Colonic mucosa (tissue), 4 donors: ENCODE results near the gene THRB. TPM values are rescaled to one million over a fixed set of nuclear protein-coding genes. Genes with fewer than 3 reads are reported as not detected.

Experiments
- DNase-seq: peaks from one replicate; pipeline ENCODE4 v3.0.0-alpha.2; 2020
- H3K27ac ChIP-seq: fragments of 200-600 bp; one replicate; pipeline ENCODE4 v1.8.0; 2021
- H3K27me3 ChIP-seq: fragments of 200-600 bp; one replicate; pipeline ENCODE4 v1.8.0; 2021
- H3K36me3 ChIP-seq: fragments of 200-600 bp; one replicate; pipeline ENCODE4 v1.8.0; 2021
- H3K4me1 ChIP-seq: fragments of 200-600 bp; one replicate; pipeline ENCODE4 v1.8.0; 2021; ENCODE audit warnings: mild to moderate bottlenecking
- H3K4me3 ChIP-seq: fragments of 200-600 bp; one replicate; pipeline ENCODE4 v1.8.0; 2021
- H3K9ac ChIP-seq, 2 donors: one replicate each; pipeline ENCODE4 v1.7.0; 2013; ENCODE audit warnings: control low read depth in 2 of 2, low read depth in 2 of 2, low read length in 2 of 2
- H3K9me3 ChIP-seq: fragments of 200-600 bp; one replicate; pipeline ENCODE4 v1.8.0; 2021
- CTCF ChIP-seq: fragments of 200-600 bp; IDR thresholded peaks from one replicate; pipeline ENCODE4 v1.8.0; 2022; ENCODE audit warnings: antibody characterized with exemption, mild to moderate bottlenecking
- intact Hi-C: fragments of 100-400 bp; cut with DNase I; formaldehyde crosslinking; loops from one replicate; pipeline ENCODE4 v1.14.1; 2022
- total RNA-seq, 2 donors: library from RNA; stranded (reverse); fragmentation: NEBNext Ultra II Directional in 1 of 2; extraction: Animal tissue kit (Norgen Biotek cat#: 25700) in 1 of 2; gene quantifications; one replicate each; pipeline ENCODE4 v1.2.1, GENCODE V29; 2021
- donor health status: healthy.
- donor health status: DM: no; HTN: no; CAD: no.
- donor health status: DM: no; HTN: no; CAD: no.

Gene THRB
- total RNA-seq, 2 donors from 2014 or later, result 23.3 to 27.6 TPM

GRCh38 chr3:24407980-24408680 lies 86.5 kb downstream of the THRB start:
- intact Hi-C loops, result no loop called here

GRCh38 chr3:24406900-24407299 lies 87.8 kb downstream of the THRB start:
- no peak for TF ChIP-seq CTCF
- Histone ChIP-seq H3K4me3 (no peak overlapping the region), H3K9ac (no peak overlapping the region), H3K36me3 (no peaks in the 10 kb centered on the region), H3K27me3 (no peaks in the 10 kb centered on the region), H3K27ac (no peak overlapping the region), H3K9me3 (no peaks in the 10 kb centered on the region), H3K4me1 (peaks cover 2% of the 10 kb centered on the region)
- no peak for DNase-seq
- intact Hi-C loops, result no loop called here

More at GRCh38 chr3:24407980-24408680, 86.5 kb downstream of the THRB start:
- Histone ChIP-seq H3K9ac (no peak overlapping the region), H3K4me1 (no peaks in the 10 kb centered on the region), H3K9me3 (no peaks in the 10 kb centered on the region), H3K36me3 (no peaks in the 10 kb centered on the region), H3K4me3 (no peak overlapping the region), H3K27me3 (no peaks in the 10 kb centered on the region), H3K27ac (no peak overlapping the region)
- DNase-seq, result no peak
- no peak for TF ChIP-seq CTCF

- no peaks in the 10 kb centered on the region for H3K36me3 ChIP-seq
- H3K4me1 ChIP-seq, result peaks cover 16% of the 10 kb centered on the region
- no peak for DNase-seq
- no peak overlapping the region for H3K4me3 ChIP-seq
- no peaks in the 10 kb centered on the region for H3K9me3 ChIP-seq
- intact Hi-C loops, result no loop called here
- H3K27ac ChIP-seq, result no peak overlapping the region
- no peak for TF ChIP-seq CTCF
- no peak overlapping the region for H3K9ac ChIP-seq
- no peaks in the 10 kb centered on the region for H3K27me3 ChIP-seq
These were observed 89.6 kb downstream of the THRB start for GRCh38 chr3:24405057-24405456.

GRCh38 chr3:24401811-24402185 lies 92.9 kb downstream of the THRB start:
- Histone ChIP-seq H3K4me3 (no peak overlapping the region), H3K4me1 (peaks cover 16% of the 10 kb centered on the region), H3K9me3 (no peaks in the 10 kb centered on the region), H3K36me3 (no peaks in the 10 kb centered on the region), H3K27ac (peak overlapping the region; percentile 1), H3K27me3 (no peaks in the 10 kb centered on the region), H3K9ac (peak overlapping the region in 1 of 2 donors; percentile 61)
- peak; percentile 79 for DNase-seq
- TF ChIP-seq CTCF, result no peak
- intact Hi-C loops, result no loop called here

- Histone ChIP-seq H3K27ac (peak overlapping the region; percentile 9), H3K9ac (peak overlapping the region in 1 of 2 donors; percentile 61), H3K4me1 (peaks cover 16% of the 10 kb centered on the region), H3K9me3 (no peaks in the 10 kb centered on the region), H3K4me3 (no peak overlapping the region), H3K36me3 (no peaks in the 10 kb centered on the region), H3K27me3 (no peaks in the 10 kb centered on the region)
- no peak for TF ChIP-seq CTCF
- no peak for DNase-seq
- intact Hi-C loops, result no loop called here
These were observed 93.4 kb downstream of the THRB start for GRCh38 chr3:24401090-24401810.
